ENCODE measurements around the gene RASSF1.

DNA sequence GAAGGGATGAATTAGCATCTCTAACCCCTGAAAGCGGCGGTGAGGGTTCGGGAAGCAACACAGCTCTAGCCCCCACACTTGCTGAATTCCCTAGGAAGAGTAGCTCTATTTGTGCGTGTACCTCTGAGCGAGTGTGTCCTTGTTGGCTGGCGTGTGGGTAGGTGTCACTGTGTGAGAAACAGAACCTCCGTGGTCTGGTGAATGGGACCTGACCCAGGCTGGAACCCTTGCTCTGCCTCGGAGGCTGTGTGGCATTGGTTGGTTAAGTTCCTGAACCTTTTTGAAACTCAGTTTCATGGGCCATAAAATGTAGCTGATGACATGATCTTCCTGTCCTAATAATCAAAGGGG lies 19.1 kb upstream of the RASSF1 start:
- TF ChIP-seq SMC3 (IDR thresholded peaks at IDR 0.05; ENCODE audit: borderline replicate concordance, low read length) = no peak
- TF ChIP-seq POLR2A (IDR thresholded peaks at IDR 0.05; ENCODE audit: low read depth, low read length) = no peak
- no peak for TF ChIP-seq SUPT20H (IDR thresholded peaks at IDR 0.05; ENCODE audit: borderline replicate concordance, control insufficient read depth, low read depth, low read length)
- no peak for TF ChIP-seq NFIC (IDR thresholded peaks at IDR 0.05; ENCODE audit: low read depth, low read length)
- TF ChIP-seq SP1 (IDR thresholded peaks at IDR 0.05; ENCODE audit: low read depth, low read length) = no peak
- TF ChIP-seq GATAD2B (conservative IDR thresholded peaks at IDR 0.05; ENCODE audit: low read depth) = no peak
- TF ChIP-seq, protein P1, sequence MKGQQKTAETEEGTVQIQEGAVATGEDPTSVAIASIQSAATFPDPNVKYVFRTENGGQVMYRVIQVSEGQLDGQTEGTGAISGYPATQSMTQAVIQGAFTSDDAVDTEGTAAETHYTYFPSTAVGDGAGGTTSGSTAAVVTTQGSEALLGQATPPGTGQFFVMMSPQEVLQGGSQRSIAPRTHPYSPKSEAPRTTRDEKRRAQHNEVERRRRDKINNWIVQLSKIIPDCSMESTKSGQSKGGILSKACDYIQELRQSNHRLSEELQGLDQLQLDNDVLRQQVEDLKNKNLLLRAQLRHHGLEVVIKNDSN (IDR thresholded peaks at IDR 0.05; ENCODE audit: borderline replicate concordance, extremely low read length, insufficient read depth, low read depth, low read length) = no peak

Data from GM12878 (cell line).